ENCODE results near the gene HTT-AS.
"Not testable (repeated sequence)": the region's sequence is repeated elsewhere in the genome, so short reads cannot be mapped to it uniquely, and the experiment has no call there.

HTT-AS gene

GRCh38 chr4:3059943-3060342 lies 14.4 kb downstream of the HTT-AS start:
- TF ChIP-seq EZH2 (optimal IDR thresholded peaks at IDR 0.05; ENCODE audit: low read depth, low read length) = no peak
- TF ChIP-seq, protein P1, sequence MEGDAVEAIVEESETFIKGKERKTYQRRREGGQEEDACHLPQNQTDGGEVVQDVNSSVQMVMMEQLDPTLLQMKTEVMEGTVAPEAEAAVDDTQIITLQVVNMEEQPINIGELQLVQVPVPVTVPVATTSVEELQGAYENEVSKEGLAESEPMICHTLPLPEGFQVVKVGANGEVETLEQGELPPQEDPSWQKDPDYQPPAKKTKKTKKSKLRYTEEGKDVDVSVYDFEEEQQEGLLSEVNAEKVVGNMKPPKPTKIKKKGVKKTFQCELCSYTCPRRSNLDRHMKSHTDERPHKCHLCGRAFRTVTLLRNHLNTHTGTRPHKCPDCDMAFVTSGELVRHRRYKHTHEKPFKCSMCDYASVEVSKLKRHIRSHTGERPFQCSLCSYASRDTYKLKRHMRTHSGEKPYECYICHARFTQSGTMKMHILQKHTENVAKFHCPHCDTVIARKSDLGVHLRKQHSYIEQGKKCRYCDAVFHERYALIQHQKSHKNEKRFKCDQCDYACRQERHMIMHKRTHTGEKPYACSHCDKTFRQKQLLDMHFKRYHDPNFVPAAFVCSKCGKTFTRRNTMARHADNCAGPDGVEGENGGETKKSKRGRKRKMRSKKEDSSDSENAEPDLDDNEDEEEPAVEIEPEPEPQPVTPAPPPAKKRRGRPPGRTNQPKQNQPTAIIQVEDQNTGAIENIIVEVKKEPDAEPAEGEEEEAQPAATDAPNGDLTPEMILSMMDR (IDR thresholded peaks at IDR 0.05; ENCODE audit: low read length) = no peak
- no peak for TF ChIP-seq EZH2phosphoT487 (IDR thresholded peaks at IDR 0.05; ENCODE audit: low read length)
- Histone ChIP-seq H3K9me2 (replicated peaks; ENCODE audit: insufficient read depth, low read length) (no peaks in the 10 kb centered on the region), H3K4me2 (ENCODE audit: low read depth, low read length) (no peak overlapping the region), H3F3A (ENCODE audit: insufficient read depth, low read length) (no peaks in the 10 kb centered on the region), H3K4me3 (ENCODE audit: low read length) (no peak overlapping the region), H3K36me3 (replicated peaks; ENCODE audit: insufficient read depth, low read length) (no peaks in the 10 kb centered on the region), H3K9ac (ENCODE audit: low read length) (no peak overlapping the region), H3K4me1 (ENCODE audit: low read length) (no peaks in the 10 kb centered on the region), H3K9me3 (replicated peaks; ENCODE audit: insufficient read depth, low read length) (no peaks in the 10 kb centered on the region), H3K27ac (ENCODE audit: low read length) (no peak overlapping the region), H3K27me3 (replicated peaks; ENCODE audit: insufficient read depth, low read length) (peaks cover 49% of the 10 kb centered on the region), H2AFZ (ENCODE audit: low read length) (no peak overlapping the region), H4K20me1 (ENCODE audit: insufficient read depth, low read length) (no peaks in the 10 kb centered on the region), H3K79me2 (ENCODE audit: low read length) (no peaks in the 10 kb centered on the region)
- no peak for DNase-seq

DNA sequence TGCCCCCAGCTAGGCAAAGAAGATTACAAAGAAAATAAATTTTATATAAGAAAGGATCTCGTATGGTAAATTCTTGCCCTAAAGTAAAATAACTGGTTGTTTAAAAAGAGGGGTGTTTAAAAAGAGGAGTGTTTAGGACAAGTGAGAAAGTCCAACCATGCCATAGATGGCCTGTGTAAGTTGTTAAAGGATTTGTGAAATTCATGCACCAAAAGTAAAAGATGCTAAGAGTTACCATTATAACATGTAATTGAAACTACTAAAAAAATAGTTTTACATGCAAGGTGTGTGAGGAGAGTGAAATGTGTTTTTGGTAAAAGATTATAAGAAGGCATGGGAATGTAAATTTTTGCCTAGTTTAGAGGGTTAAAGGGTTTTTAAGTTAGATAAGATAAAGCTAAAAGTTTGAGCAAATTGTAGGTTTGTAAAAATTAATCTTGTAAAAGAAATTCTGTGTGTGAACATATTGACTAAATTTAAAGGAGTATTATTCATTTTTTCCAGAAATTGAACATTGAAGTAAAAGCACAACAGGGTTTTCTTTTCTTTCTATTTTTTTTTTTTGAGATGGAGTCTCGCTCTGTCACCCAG lies 20.1 kb downstream of the HTT-AS start:
- Histone ChIP-seq H3F3A (ENCODE audit: insufficient read depth, low read length) (no peaks in the 10 kb centered on the region), H3K9me3 (replicated peaks; ENCODE audit: insufficient read depth, low read length) (no peaks in the 10 kb centered on the region), H2AFZ (ENCODE audit: low read length) (no peak overlapping the region), H3K27ac (ENCODE audit: low read length) (no peak overlapping the region), H3K9ac (ENCODE audit: low read length) (no peak overlapping the region), H3K4me2 (ENCODE audit: low read depth, low read length) (no peak overlapping the region), H3K9me2 (replicated peaks; ENCODE audit: insufficient read depth, low read length) (no peaks in the 10 kb centered on the region), H3K27me3 (replicated peaks; ENCODE audit: insufficient read depth, low read length) (peaks cover 47% of the 10 kb centered on the region), H3K79me2 (ENCODE audit: low read length) (no peaks in the 10 kb centered on the region), H4K20me1 (ENCODE audit: insufficient read depth, low read length) (no peaks in the 10 kb centered on the region), H3K36me3 (replicated peaks; ENCODE audit: insufficient read depth, low read length) (no peaks in the 10 kb centered on the region), H3K4me1 (ENCODE audit: low read length) (no peaks in the 10 kb centered on the region), H3K4me3 (ENCODE audit: low read length) (no peak overlapping the region)
- no peak for DNase-seq
- TF ChIP-seq, protein P1 (IDR thresholded peaks at IDR 0.05; ENCODE audit: low read length) = no peak
- TF ChIP-seq EZH2 (optimal IDR thresholded peaks at IDR 0.05; ENCODE audit: low read depth, low read length) (no peak), EZH2phosphoT487 (IDR thresholded peaks at IDR 0.05; ENCODE audit: low read length) (no peak)

GRCh38 chr4:3051141-3051897 lies 23.0 kb downstream of the HTT-AS start:
- H3K9ac ChIP-seq (ENCODE audit: low read length); H3K4me2 ChIP-seq (ENCODE audit: low read depth, low read length); H3K9me2 ChIP-seq (replicated peaks; ENCODE audit: insufficient read depth, low read length); H4K20me1 ChIP-seq (ENCODE audit: insufficient read depth, low read length); H3K27ac ChIP-seq (ENCODE audit: low read length); H2AFZ ChIP-seq (ENCODE audit: low read length); H3K36me3 ChIP-seq (replicated peaks; ENCODE audit: insufficient read depth, low read length); H3K79me2 ChIP-seq (ENCODE audit: low read length); H3K4me3 ChIP-seq (ENCODE audit: low read length); DNase-seq; H3K9me3 ChIP-seq (replicated peaks; ENCODE audit: insufficient read depth, low read length): not testable (repeated sequence)
- Histone ChIP-seq H3K4me1 (ENCODE audit: low read length) (peaks cover 12% of the 10 kb centered on the region), H3F3A (ENCODE audit: insufficient read depth, low read length) (peaks cover 13% of the 10 kb centered on the region), H3K27me3 (replicated peaks; ENCODE audit: insufficient read depth, low read length) (peaks cover 43% of the 10 kb centered on the region)

Data from MM.1S (cell line).